GM12878 (cell line): ENCODE results near the gene DNAJB11.

Source experiments
- CEBPB ChIP-seq, 2 experiments: fragments of 150-350 bp in 1 of 2; IDR thresholded peaks; 2 replicates each; pipeline ENCODE4 v1.6.1; 2012 to 2014; ENCODE audit warnings: low read depth in 2 of 2, low read length in 2 of 2, borderline replicate concordance in 1 of 2, inconsistent platforms in 1 of 2
- CREB1 ChIP-seq: IDR thresholded peaks from 2 replicates; pipeline ENCODE4 v1.6.1; 2012; ENCODE audit warnings: low read depth, mild to moderate bottlenecking, inconsistent platforms
- DPF2 ChIP-seq: fragments of 450-650 bp; IDR thresholded peaks from 2 replicates; pipeline ENCODE4 v1.6.1; 2017; ENCODE audit warnings: mild to moderate bottlenecking
- ESRRA ChIP-seq: IDR thresholded peaks from 2 replicates; pipeline ENCODE4 v1.6.1; 2012; ENCODE audit warnings: mild to moderate bottlenecking, low read length, improper control_type of control experiment
- POLR2A ChIP-seq: IDR thresholded peaks from 2 replicates; pipeline ENCODE4 v1.6.1; 2011; ENCODE audit warnings: low read depth, mild to moderate bottlenecking, low read length
- RAD51 ChIP-seq: fragments of 450-650 bp; IDR thresholded peaks from 2 replicates; pipeline ENCODE4 v1.6.1; 2016; ENCODE audit warnings: moderate library complexity, mild to moderate bottlenecking, inconsistent platforms
- SMC3 ChIP-seq: IDR thresholded peaks from 2 replicates; pipeline ENCODE4 v1.6.1; 2011; ENCODE audit warnings: low read length, improper control_type of control experiment, borderline replicate concordance
- TF ChIP-seq, protein P1 (sequence below): IDR thresholded peaks from 2 replicates; pipeline ENCODE4 v1.6.1; 2012; ENCODE audit warnings: low read depth, low read length, improper control_type of control experiment
- TF ChIP-seq, protein P2 (sequence below), 3 experiments: IDR thresholded peaks in 2 of 3; conservative IDR thresholded peaks in 1 of 3; 2 replicates each; pipeline ENCODE4 v1.5.1; 2011; ENCODE audit warnings: low read depth in 3 of 3, low read length in 3 of 3, mild to moderate bottlenecking in 3 of 3, control low read depth in 2 of 3, moderate library complexity in 2 of 3, inconsistent platforms in 1 of 3, mixed read lengths in 1 of 3; ENCODE audit not compliant: control insufficient read depth in 2 of 3, insufficient read depth in 1 of 3; ENCODE audit errors: extremely low read depth in 1 of 3
- TF ChIP-seq, protein P3 (sequence below): IDR thresholded peaks from 2 replicates; pipeline ENCODE4 v1.6.1; 2012; ENCODE audit warnings: mild to moderate bottlenecking, low read depth, low read length
- TF ChIP-seq, protein P4 (sequence below): IDR thresholded peaks from 2 replicates; pipeline ENCODE4 v1.6.1; 2012; ENCODE audit warnings: low read depth, low read length, improper control_type of control experiment

DNA sequence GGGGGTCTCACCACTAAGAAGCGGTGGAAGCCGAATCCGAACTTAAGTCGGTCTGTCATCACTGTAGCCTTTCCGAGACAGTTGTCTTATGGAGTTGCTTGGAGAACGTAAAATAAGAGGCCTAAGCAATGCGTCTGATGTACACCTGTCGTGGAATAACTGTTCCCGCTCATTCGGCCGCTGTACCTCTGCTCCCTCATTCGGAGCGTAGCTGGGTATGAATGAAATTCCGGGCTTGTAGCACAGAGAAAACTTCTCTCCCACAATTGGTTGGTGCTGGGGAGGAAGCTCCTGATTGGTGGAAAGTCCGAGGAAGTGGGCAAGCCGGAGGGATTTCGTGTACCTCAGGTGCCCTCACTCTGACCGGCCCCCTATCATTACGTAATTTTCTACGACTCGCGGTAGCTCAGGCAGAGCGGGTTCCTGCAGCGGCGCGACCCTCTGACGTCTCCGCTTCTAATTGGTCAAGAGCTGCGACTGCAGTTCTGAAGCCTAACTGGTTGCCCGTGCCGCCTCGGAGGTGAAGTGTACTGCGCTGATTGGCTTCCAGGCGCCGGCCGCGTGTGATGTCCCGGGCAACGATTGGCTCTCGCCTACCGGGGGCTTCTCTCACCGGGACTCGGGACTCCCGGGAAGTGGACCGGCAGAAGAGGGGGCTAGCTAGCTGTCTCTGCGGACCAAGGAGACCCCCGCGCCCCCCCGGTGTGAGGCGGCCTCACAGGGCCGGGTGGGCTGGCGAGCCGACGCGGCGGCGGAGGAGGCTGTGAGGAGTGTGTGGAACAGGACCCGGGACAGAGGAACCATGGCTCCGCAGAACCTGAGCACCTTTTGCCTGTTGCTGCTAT lies at the start of gene DNAJB11:
- TF ChIP-seq ESRRA = no peak
- TF ChIP-seq RAD51 = peak; percentile 50; the same call in 1 of the 2 replicates
- TF ChIP-seq, protein P1, sequence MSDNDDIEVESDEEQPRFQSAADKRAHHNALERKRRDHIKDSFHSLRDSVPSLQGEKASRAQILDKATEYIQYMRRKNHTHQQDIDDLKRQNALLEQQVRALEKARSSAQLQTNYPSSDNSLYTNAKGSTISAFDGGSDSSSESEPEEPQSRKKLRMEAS = no peak
- peak in 1 of 2 experiments; percentile 45; a peak in 1 of 4 replicates for TF ChIP-seq CEBPB (IDR thresholded peaks at IDR 0.05; ENCODE audit: borderline replicate concordance in 1 of 2, low read depth in 2 of 2, low read length in 2 of 2)
- TF ChIP-seq, protein P2, sequence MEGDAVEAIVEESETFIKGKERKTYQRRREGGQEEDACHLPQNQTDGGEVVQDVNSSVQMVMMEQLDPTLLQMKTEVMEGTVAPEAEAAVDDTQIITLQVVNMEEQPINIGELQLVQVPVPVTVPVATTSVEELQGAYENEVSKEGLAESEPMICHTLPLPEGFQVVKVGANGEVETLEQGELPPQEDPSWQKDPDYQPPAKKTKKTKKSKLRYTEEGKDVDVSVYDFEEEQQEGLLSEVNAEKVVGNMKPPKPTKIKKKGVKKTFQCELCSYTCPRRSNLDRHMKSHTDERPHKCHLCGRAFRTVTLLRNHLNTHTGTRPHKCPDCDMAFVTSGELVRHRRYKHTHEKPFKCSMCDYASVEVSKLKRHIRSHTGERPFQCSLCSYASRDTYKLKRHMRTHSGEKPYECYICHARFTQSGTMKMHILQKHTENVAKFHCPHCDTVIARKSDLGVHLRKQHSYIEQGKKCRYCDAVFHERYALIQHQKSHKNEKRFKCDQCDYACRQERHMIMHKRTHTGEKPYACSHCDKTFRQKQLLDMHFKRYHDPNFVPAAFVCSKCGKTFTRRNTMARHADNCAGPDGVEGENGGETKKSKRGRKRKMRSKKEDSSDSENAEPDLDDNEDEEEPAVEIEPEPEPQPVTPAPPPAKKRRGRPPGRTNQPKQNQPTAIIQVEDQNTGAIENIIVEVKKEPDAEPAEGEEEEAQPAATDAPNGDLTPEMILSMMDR (IDR thresholded peaks at IDR 0.05 in 2 of 3, conservative IDR thresholded peaks at IDR 0.05 in 1 of 3; ENCODE audit: control insufficient read depth in 2 of 3, extremely low read depth in 1 of 3, insufficient read depth in 1 of 3, low read depth in 3 of 3, low read length in 3 of 3) = no peak
- TF ChIP-seq, protein P3, sequence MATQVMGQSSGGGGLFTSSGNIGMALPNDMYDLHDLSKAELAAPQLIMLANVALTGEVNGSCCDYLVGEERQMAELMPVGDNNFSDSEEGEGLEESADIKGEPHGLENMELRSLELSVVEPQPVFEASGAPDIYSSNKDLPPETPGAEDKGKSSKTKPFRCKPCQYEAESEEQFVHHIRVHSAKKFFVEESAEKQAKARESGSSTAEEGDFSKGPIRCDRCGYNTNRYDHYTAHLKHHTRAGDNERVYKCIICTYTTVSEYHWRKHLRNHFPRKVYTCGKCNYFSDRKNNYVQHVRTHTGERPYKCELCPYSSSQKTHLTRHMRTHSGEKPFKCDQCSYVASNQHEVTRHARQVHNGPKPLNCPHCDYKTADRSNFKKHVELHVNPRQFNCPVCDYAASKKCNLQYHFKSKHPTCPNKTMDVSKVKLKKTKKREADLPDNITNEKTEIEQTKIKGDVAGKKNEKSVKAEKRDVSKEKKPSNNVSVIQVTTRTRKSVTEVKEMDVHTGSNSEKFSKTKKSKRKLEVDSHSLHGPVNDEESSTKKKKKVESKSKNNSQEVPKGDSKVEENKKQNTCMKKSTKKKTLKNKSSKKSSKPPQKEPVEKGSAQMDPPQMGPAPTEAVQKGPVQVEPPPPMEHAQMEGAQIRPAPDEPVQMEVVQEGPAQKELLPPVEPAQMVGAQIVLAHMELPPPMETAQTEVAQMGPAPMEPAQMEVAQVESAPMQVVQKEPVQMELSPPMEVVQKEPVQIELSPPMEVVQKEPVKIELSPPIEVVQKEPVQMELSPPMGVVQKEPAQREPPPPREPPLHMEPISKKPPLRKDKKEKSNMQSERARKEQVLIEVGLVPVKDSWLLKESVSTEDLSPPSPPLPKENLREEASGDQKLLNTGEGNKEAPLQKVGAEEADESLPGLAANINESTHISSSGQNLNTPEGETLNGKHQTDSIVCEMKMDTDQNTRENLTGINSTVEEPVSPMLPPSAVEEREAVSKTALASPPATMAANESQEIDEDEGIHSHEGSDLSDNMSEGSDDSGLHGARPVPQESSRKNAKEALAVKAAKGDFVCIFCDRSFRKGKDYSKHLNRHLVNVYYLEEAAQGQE = peak; percentile 51; the same call in 1 of the 2 replicates
- peak; percentile 99 for TF ChIP-seq CREB1
- no peak for TF ChIP-seq DPF2
- TF ChIP-seq SMC3 = no peak
- TF ChIP-seq, protein P4, sequence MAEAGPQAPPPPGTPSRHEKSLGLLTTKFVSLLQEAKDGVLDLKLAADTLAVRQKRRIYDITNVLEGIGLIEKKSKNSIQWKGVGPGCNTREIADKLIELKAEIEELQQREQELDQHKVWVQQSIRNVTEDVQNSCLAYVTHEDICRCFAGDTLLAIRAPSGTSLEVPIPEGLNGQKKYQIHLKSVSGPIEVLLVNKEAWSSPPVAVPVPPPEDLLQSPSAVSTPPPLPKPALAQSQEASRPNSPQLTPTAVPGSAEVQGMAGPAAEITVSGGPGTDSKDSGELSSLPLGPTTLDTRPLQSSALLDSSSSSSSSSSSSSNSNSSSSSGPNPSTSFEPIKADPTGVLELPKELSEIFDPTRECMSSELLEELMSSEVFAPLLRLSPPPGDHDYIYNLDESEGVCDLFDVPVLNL = no peak
- TF ChIP-seq POLR2A = peak; percentile 92
